Lower lobe of right lung (tissue), 2 donors: Measurements from ENCODE around the gene RAVER1. TPM values are rescaled to one million over a fixed set of nuclear protein-coding genes. Genes with fewer than 3 reads are reported as not detected.
"Not testable (repeated sequence)": the region's sequence is repeated elsewhere in the genome, so short reads cannot be mapped to it uniquely, and the experiment has no call there.

Experiments used
- ATAC-seq, 2 donors: fragments of 200-7000 bp; cut with Tn5 transposase; one replicate each; pipeline ENCODE4 v1.9.1; 2020 to 2022; ENCODE audit warnings: mild to moderate bottlenecking in 2 of 2, moderate library complexity in 2 of 2
- DNase-seq: peaks from one replicate; pipeline ENCODE4 v3.0.0-alpha.2; 2020
- H3K27ac ChIP-seq: fragments of 200-600 bp; one replicate; pipeline ENCODE4 v1.8.0; 2022
- H3K27me3 ChIP-seq: fragments of 200-600 bp; one replicate; pipeline ENCODE4 v1.8.0; 2022; ENCODE audit warnings: low read depth
- H3K36me3 ChIP-seq: fragments of 200-600 bp; one replicate; pipeline ENCODE4 v1.8.0; 2022; ENCODE audit warnings: mild to moderate bottlenecking
- H3K4me1 ChIP-seq: fragments of 200-600 bp; one replicate; pipeline ENCODE4 v1.8.0; 2022
- H3K4me3 ChIP-seq: fragments of 200-600 bp; one replicate; pipeline ENCODE4 v1.8.0; 2022; ENCODE audit warnings: mild to moderate bottlenecking
- H3K9me3 ChIP-seq: fragments of 200-600 bp; one replicate; pipeline ENCODE4 v1.8.0; 2022
- CTCF ChIP-seq: fragments of 200-600 bp; IDR thresholded peaks from one replicate; pipeline ENCODE4 v1.8.0; 2022; ENCODE audit warnings: antibody characterized with exemption, mild to moderate bottlenecking
- intact Hi-C: fragments of 100-400 bp; cut with DNase I; formaldehyde crosslinking; loops from one replicate; pipeline ENCODE4 v1.11.0; 2022
- long read RNA-seq: library from polyadenylated mRNA; unstranded; transcript quantifications from one replicate; pipeline ENCODE4 v2.0.0, GENCODE V29; 2021
- total RNA-seq: library from RNA; stranded (reverse); fragmentation: NEBNext Ultra II Directional; extraction: Animal tissue kit (Norgen Biotek cat#: 25700); gene quantifications from one replicate; pipeline ENCODE4 v1.2.1, GENCODE V29; 2021
- donor health status: DM: no; HTN: yes; CAD: no; lungs with severe emphysema.

Gene RAVER1
- total RNA-seq: 29.6 TPM
- long read RNA-seq, partial matches to known transcripts: 7 of 18 reads
- long read RNA-seq, other reads (novel, unspliced or antisense): 10 of 18 reads

GRCh38 chr19:10332965-10333757, at the start of gene RAVER1:
Gene RAVER1 (minus strand): TSS chr19:10333529. CDS start chr19:10333507, 22 bp downstream.
- Histone ChIP-seq H3K4me3 (peak within 1 kb of the TSS; percentile 80), H3K27me3 (no peaks in the 10 kb centered on the region), H3K4me1 (peaks cover 29% of the 10 kb centered on the region), H3K36me3 (peaks cover 27% of the 10 kb centered on the region), H3K27ac (peak within 1 kb of the TSS; percentile 88), H3K9me3 (no peaks in the 10 kb centered on the region)
- DNase-seq: peak; percentile 98
- intact Hi-C loops: no loop called here
- peak; percentile 95 to 96 for ATAC-seq
- TF ChIP-seq CTCF: no peak

- H3K36me3 ChIP-seq, H3K9me3 ChIP-seq, H3K27ac ChIP-seq, ATAC-seq, intact Hi-C loops, H3K4me3 ChIP-seq, H3K27me3 ChIP-seq, DNase-seq: not testable (repeated sequence)
- H3K4me1 ChIP-seq: peaks cover 18% of the 10 kb centered on the region
These were observed 49.8 kb upstream of the RAVER1 start for GRCh38 chr19:10383223-10383499.

- H3K27ac ChIP-seq: peak within 1 kb of the TSS; percentile 87
- H3K4me1 ChIP-seq: peaks cover 18% of the 10 kb centered on the region
- peak; percentile 97 to 98 for ATAC-seq
- peak; percentile 96 for DNase-seq
- no peaks in the 10 kb centered on the region for H3K9me3 ChIP-seq
- H3K36me3 ChIP-seq: peaks cover 19% of the 10 kb centered on the region
- intact Hi-C loops: no loop called here
- TF ChIP-seq CTCF: no peak
- H3K4me3 ChIP-seq: peak within 1 kb of the TSS; percentile 87
- H3K27me3 ChIP-seq: no peaks in the 10 kb centered on the region
These were observed 47.2 kb upstream of the RAVER1 start, which contains the start of gene TYK2 for GRCh38 chr19:10380313-10381102. Gene TYK2 (minus strand): TSS chr19:10380572. CDS start chr19:10378406, 2,166 bp downstream.

DNA sequence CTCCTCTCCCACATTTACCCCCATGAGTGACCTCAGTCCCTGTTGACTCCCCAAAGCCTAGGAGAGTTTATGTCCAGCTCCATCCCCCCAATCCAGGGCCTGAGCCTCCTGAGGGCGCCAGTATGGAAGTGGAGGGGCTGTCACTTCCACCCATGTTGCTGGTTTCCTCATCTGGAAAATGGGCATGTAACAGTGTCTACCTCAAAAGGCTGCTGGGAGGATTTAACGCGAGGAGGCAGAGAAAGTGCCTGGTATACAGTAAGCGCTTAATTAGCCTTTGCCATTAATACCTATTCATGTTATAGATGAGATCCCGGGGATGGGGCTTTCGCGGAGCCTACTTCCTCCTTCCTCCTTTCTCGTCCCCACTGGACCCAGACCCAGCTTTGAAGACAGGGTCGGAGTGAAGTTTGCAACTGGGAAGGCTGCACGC, 46.6 kb upstream of the RAVER1 start:
- H3K9me3 ChIP-seq: no peaks in the 10 kb centered on the region
- TF ChIP-seq CTCF: no peak
- intact Hi-C loops: no loop called here
- peaks cover 25% of the 10 kb centered on the region for H3K36me3 ChIP-seq
- no peaks in the 10 kb centered on the region for H3K27me3 ChIP-seq
- DNase-seq (no peak), ATAC-seq (peak in 1 of 2 donors; percentile 0)
- peaks cover 18% of the 10 kb centered on the region for H3K4me1 ChIP-seq
- peak overlapping the region; percentile 87 for H3K27ac ChIP-seq
- peak overlapping the region; percentile 87 for H3K4me3 ChIP-seq

DNA sequence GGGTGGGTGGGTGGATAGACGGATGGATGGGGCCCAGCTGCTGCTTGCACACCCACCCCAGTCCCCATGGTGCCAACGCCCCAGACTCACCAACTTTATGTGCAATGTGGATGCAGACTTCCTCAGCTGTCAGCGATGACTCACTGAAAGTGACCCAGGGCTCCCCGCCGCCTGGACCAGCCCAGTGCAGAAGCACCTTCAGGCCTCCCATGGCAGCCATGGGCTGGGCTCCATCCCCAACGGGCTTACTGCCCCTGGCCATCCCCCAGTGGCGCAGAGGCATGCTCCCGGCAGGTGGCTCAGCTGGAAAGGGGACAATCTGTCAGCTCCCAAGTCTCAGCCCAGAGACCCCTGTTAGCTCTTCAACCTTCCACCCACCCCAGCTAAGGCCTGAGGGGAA, 44.8 kb upstream of the RAVER1 start:
- TF ChIP-seq CTCF: no peak
- Histone ChIP-seq H3K27ac (no peak overlapping the region), H3K9me3 (no peaks in the 10 kb centered on the region), H3K4me1 (peaks cover 18% of the 10 kb centered on the region), H3K36me3 (peaks cover 38% of the 10 kb centered on the region), H3K27me3 (no peaks in the 10 kb centered on the region), H3K4me3 (no peak overlapping the region)
- intact Hi-C loops: no loop called here
- no peak for DNase-seq
- ATAC-seq: no peak

- intact Hi-C loops, H3K9me3 ChIP-seq, H3K27me3 ChIP-seq, DNase-seq, H3K4me3 ChIP-seq, H3K27ac ChIP-seq, ATAC-seq: not testable (repeated sequence)
- Histone ChIP-seq H3K36me3 (peaks cover 46% of the 10 kb centered on the region), H3K4me1 (peaks cover 18% of the 10 kb centered on the region)
These were observed 43.9 kb upstream of the RAVER1 start for GRCh38 chr19:10377140-10377640.
